SK-N-SH (cell line): ENCODE measurements around the gene FMR1. TPM values are rescaled to one million over a fixed set of nuclear protein-coding genes. Genes with fewer than 3 reads are reported as not detected.
A peak's percentile ranks its signal among the peaks of the same experiment; 100 is the strongest.

Experiments
- CTCF ChIA-PET: fragments of 300-600, 350-600 bp; formaldehyde crosslinking; extraction: SDS; loops from one replicate; lab custom pipeline; 2021; lab: Yijun Ruan, JAX
- POLR2A ChIA-PET: fragments of 350-600 bp; sonication (Branson Sonifier 250); formaldehyde crosslinking; extraction: SDS; loops from one replicate; lab custom pipeline; 2020; ENCODE audit warnings: antibody characterized with exemption, inconsistent platforms; lab: Yijun Ruan, JAX
- DNase-seq: peaks from one replicate; pipeline ENCODE4 v3.0.0; 2012
- H2AFZ ChIP-seq: fragments of 200-600 bp; sonication (generic); 2 replicates; pipeline ENCODE4 v1.8.1; 2016; ENCODE audit warnings: antibody characterized with exemption, mild to moderate bottlenecking, low read depth
- H3F3A ChIP-seq: fragments of 200-600 bp; sonication (generic); replicated peaks from 2 replicates; pipeline ENCODE3; 2016; ENCODE audit warnings: antibody characterized with exemption, mild to moderate bottlenecking; ENCODE audit not compliant: insufficient read depth
- H3K27ac ChIP-seq, 2 experiments: fragments of 200-500 bp in 1 of 2; fragments of 200-600 bp in 1 of 2; sonication (Bioruptor generic) in 1 of 2; sonication (generic), shearing (Covaris generic) in 1 of 2; 2 replicates each; pipeline versions ENCODE4 v1.5.1 to v1.6.1; 2014 to 2016; ENCODE audit warnings: low read depth in 2 of 2, inconsistent platforms in 1 of 2, low read length in 1 of 2, mild to moderate bottlenecking in 1 of 2, mixed read lengths in 1 of 2
- H3K27me3 ChIP-seq: fragments of 200-600 bp; sonication (generic), shearing (Covaris generic); 2 replicates; pipeline ENCODE4 v1.6.1; 2016; ENCODE audit warnings: mixed run types; ENCODE audit not compliant: insufficient read depth
- H3K36me3 ChIP-seq, 2 experiments: fragments of 200-500 bp in 1 of 2; fragments of 200-600 bp in 1 of 2; sonication (Bioruptor generic) in 1 of 2; sonication (generic) in 1 of 2; replicated peaks in 1 of 2; 2 replicates each; pipeline versions ENCODE3 to v1.5.1; 2014 to 2016; ENCODE audit warnings: low read length in 1 of 2, mild to moderate bottlenecking in 1 of 2; ENCODE audit not compliant: insufficient read depth in 2 of 2, control insufficient read depth in 1 of 2
- H3K4me1 ChIP-seq, 2 experiments: fragments of 200-500 bp in 1 of 2; fragments of 200-600 bp in 1 of 2; sonication (Bioruptor generic) in 1 of 2; sonication (generic), shearing (Covaris generic) in 1 of 2; 2 replicates each; pipeline versions ENCODE4 v1.5.1 to v1.6.1; 2014 to 2016; ENCODE audit warnings: low read depth in 1 of 2, low read length in 1 of 2, mixed run types in 1 of 2; ENCODE audit not compliant: insufficient read depth in 2 of 2, control insufficient read depth in 1 of 2
- H3K4me2 ChIP-seq: fragments of 200-600 bp; sonication (generic), shearing (Covaris generic); 2 replicates; pipeline ENCODE4 v1.6.1; 2017; ENCODE audit warnings: mixed run types
- H3K4me3 ChIP-seq, 2 experiments: fragments of 200-500 bp in 1 of 2; fragments of 200-600 bp in 1 of 2; sonication (Bioruptor generic) in 1 of 2; sonication (generic), shearing (Covaris generic) in 1 of 2; 2 replicates each; pipeline versions ENCODE4 v1.5.1 to v1.8.1; 2014 to 2016; ENCODE audit warnings: low read depth in 2 of 2, inconsistent platforms in 1 of 2, low read length in 1 of 2, mild to moderate bottlenecking in 1 of 2, mixed read lengths in 1 of 2, moderate library complexity in 1 of 2
- H3K79me2 ChIP-seq: fragments of 200-600 bp; sonication (generic); 2 replicates; pipeline ENCODE4 v1.8.1; 2017; ENCODE audit warnings: mild to moderate bottlenecking; ENCODE audit not compliant: insufficient read depth
- H3K9ac ChIP-seq: fragments of 200-600 bp; sonication (generic); 2 replicates; pipeline ENCODE4 v1.6.1; 2017; ENCODE audit warnings: mixed run types
- H3K9me2 ChIP-seq: fragments of 200-600 bp; sonication (generic); 2 replicates; pipeline ENCODE4 v1.6.1; 2017; ENCODE audit warnings: mixed run types
- H3K9me3 ChIP-seq: fragments of 200-600 bp; sonication (generic); 2 replicates; pipeline ENCODE4 v1.6.1; 2017; ENCODE audit warnings: mixed run types, mild to moderate bottlenecking, moderate library complexity
- H4K20me1 ChIP-seq: fragments of 200-600 bp; sonication (generic); 2 replicates; pipeline ENCODE4 v1.6.1; 2017; ENCODE audit warnings: mild to moderate bottlenecking, mixed run types; ENCODE audit not compliant: insufficient read depth
- MXI1 ChIP-seq: IDR thresholded peaks from 2 replicates; pipeline ENCODE4 v1.6.1; 2012; ENCODE audit warnings: mild to moderate bottlenecking, low read depth, low read length, improper control_type of control experiment
- REST ChIP-seq: IDR thresholded peaks from 2 replicates; pipeline ENCODE4 v1.6.1; 2012; ENCODE audit warnings: mild to moderate bottlenecking, low read depth, low read length, moderate library complexity
- RFX5 ChIP-seq: IDR thresholded peaks from 2 replicates; pipeline ENCODE4 v1.6.1; 2012; ENCODE audit warnings: mild to moderate bottlenecking, improper control_type of control experiment, low read length
- WGBS: methylation state at CpG from one replicate; pipeline ENCODE4 v1.1.6; 2017; ENCODE audit warnings: low lambda C conversion rate; 5-methylcytosine and 5-hydroxymethylcytosine counted together
- polyA plus RNA-seq, 3 experiments: library from polyadenylated mRNA; depleted of rRNA; stranded (reverse); fragments of >200 nt; gene quantifications; 2 replicates each; pipeline ENCODE4 v1.2.3, GENCODE V29; 2012
- small RNA-seq, 7 experiments: library from RNA; depleted of rRNA; stranded (forward); fragments of <200 nt; gene quantifications; one replicate each; pipeline ENCODE3, GENCODE V24; 2012

Gene FMR1
- polyA plus RNA-seq, 1 of the 3 experiments (the other 2 are of a cell fraction) = 7.8 TPM

GRCh38 chrX:147981038-147981752 is 69.5 kb downstream of the FMR1 start, which contains the start of gene FMR1NB:
Gene FMR1NB (plus strand): TSS chrX:147981337. CDS start chrX:147981403, 66 bp downstream.
- no peaks in the 10 kb centered on the region for H3K9me3 ChIP-seq
- H2AFZ ChIP-seq = no peak within 1 kb of the TSS
- no peaks in the 10 kb centered on the region for H3K79me2 ChIP-seq
- 66% methylated on average over 10 of the region's 35 CpGs for whole genome bisulfite sequencing
- H3K36me3 ChIP-seq = no peaks in the 10 kb centered on the region
- no peaks in the 10 kb centered on the region for H3K9me2 ChIP-seq
- H3K27ac ChIP-seq = no peak within 1 kb of the TSS
- no peaks in the 10 kb centered on the region for H4K20me1 ChIP-seq
- ChIA-PET POLR2A (no interaction called here), CTCF (no interaction called here)
- no peak within 1 kb of the TSS for H3K4me2 ChIP-seq
- DNase-seq = peak; percentile 11
- H3K4me3 ChIP-seq = no peak within 1 kb of the TSS
- H3K4me1 ChIP-seq = no peaks in the 10 kb centered on the region
- H3K27me3 ChIP-seq = no peaks in the 10 kb centered on the region
- no peak for TF ChIP-seq MXI1
- TF ChIP-seq REST = no peak
- no peak for TF ChIP-seq RFX5
- no peaks in the 10 kb centered on the region for H3F3A ChIP-seq
- H3K9ac ChIP-seq = no peak within 1 kb of the TSS

Small RNA genes lying within 50 kb of the gene (small RNA-seq; reads per million reads assigned to genes)
- gene RF02118 = 0 reads per million in 7 experiments

Other genes starting within 250 kb of the FMR1 start
- not detected in 2 replicates for gene FMR1NB, start 69.4 kb downstream of the FMR1 start, polyA plus RNA-seq (2012; rRNA removed)